Aorta (tissue), 5 donors: ENCODE results near the gene PADI1. TPM values are rescaled to one million over a fixed set of nuclear protein-coding genes. Genes with fewer than 3 reads are reported as not detected.

Experiments
- ATAC-seq: fragments of 200-7000 bp; cut with Tn5 transposase; one replicate; pipeline ENCODE4 v1.9.1; 2022; ENCODE audit warnings: moderate library complexity; ENCODE audit not compliant: low FRiP score
- DNase-seq, 2 donors: peaks; one replicate each; pipeline ENCODE4 v3.0.0-alpha.2; 2020
- H3K27ac ChIP-seq, 2 donors: one replicate each; pipeline ENCODE4 v1.5.1; 2013; ENCODE audit warnings: low read length in 2 of 2, mild to moderate bottlenecking in 2 of 2, moderate library complexity in 2 of 2, control low read depth in 1 of 2, inconsistent platforms in 1 of 2, low read depth in 1 of 2
- H3K27me3 ChIP-seq, 2 donors: one replicate each; pipeline ENCODE4 v1.6.1; 2013; ENCODE audit warnings: control low read depth in 1 of 2, low read length in 1 of 2, mild to moderate bottlenecking in 1 of 2, moderate library complexity in 1 of 2; ENCODE audit not compliant: insufficient read depth in 2 of 2, control insufficient read depth in 1 of 2
- H3K36me3 ChIP-seq, 2 donors: one replicate each; pipeline ENCODE4 v1.6.1; 2013; ENCODE audit warnings: control low read depth in 1 of 2, low read length in 1 of 2, mild to moderate bottlenecking in 1 of 2; ENCODE audit not compliant: insufficient read depth in 2 of 2, control insufficient read depth in 1 of 2
- H3K4me1 ChIP-seq, 2 donors: one replicate each; pipeline ENCODE4 v1.6.1; 2013; ENCODE audit warnings: low read length in 2 of 2, control low read depth in 1 of 2, mild to moderate bottlenecking in 1 of 2, moderate library complexity in 1 of 2; ENCODE audit not compliant: insufficient read depth in 2 of 2, control insufficient read depth in 1 of 2
- H3K4me3 ChIP-seq, 2 donors: one replicate each; pipeline ENCODE4 v1.5.1; 2013; ENCODE audit warnings: low read length in 2 of 2, control low read depth in 1 of 2, mild to moderate bottlenecking in 1 of 2
- H3K9me3 ChIP-seq: one replicate; pipeline ENCODE4 v1.6.1; 2013; ENCODE audit warnings: mild to moderate bottlenecking, low read length; ENCODE audit not compliant: control insufficient read depth
- WGBS, 2 donors: extraction: QIAGEN DNeasy Blood & Tissue Kit; methylation state at CpG; one replicate each; pipeline ENCODE4 v1.1.7; 2013; 5-methylcytosine and 5-hydroxymethylcytosine counted together
- intact Hi-C, 2 donors: fragments of 100-400 bp; cut with DNase I; formaldehyde crosslinking; loops; one replicate each; pipeline versions ENCODE4 v1.14.2 to v1.15.0; 2022
- polyA plus RNA-seq, 2 donors: library from polyadenylated mRNA; stranded (reverse); fragments of 200-250 nt; gene quantifications; one replicate each; pipeline ENCODE4 v1.2.3, GENCODE V29; 2013
- total RNA-seq, 2 donors: library from RNA; stranded (reverse); fragmentation: NEBNext Ultra II Directional; extraction: Animal tissue kit (Norgen Biotek cat#: 25700); gene quantifications; one replicate each; pipeline ENCODE4 v1.2.1, GENCODE V29; 2021
- donor health status: healthy with polysubstance abuse.
- donor health status: Bipolar disorder and iron deficiency.
- donor health status: DM: no; HTN: no; CAD: no.
- donor health status: DM: no; HTN: no; CAD: no.
- donor health status: DM: yes; HTN: yes; CAD: no.

Gene PADI1
- total and polyA plus RNA-seq, 4 donors, result 0.05 to 0.13 TPM; not detected in 2

DNA sequence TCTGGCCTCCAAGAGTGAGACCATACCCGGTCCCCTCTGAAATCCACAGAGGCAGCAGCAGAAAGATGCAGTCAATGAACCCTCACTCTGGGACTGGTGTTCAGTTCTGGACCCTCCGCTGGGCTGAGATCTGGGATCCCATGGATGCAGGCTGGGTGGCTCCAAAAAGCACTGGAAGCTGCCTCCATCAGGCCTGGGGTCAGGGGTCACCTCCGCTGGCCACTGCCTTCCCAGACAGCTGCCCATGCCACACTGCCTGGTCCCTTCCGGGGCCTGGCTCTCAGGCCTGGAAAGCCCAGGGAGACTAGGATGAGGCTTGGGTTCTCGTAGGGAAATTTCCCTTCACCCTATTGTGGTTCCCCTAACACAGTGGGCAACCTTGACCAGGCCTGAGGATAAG is 81.7 kb downstream of the PADI1 start:
- H3K36me3 ChIP-seq, result no peaks in the 10 kb centered on the region
- DNase-seq, result no peak
- peaks cover 0 to 2% of the 10 kb centered on the region in 2 donors for H3K27me3 ChIP-seq
- H3K27ac ChIP-seq, result no peak overlapping the region
- H3K4me3 ChIP-seq, result no peak overlapping the region
- H3K9me3 ChIP-seq, result peaks cover 2% of the 10 kb centered on the region
- intact Hi-C loops, result no loop called here
- WGBS, 2 donors, result 82 to 88% methylated on average over 5 of the region's 5 CpGs
- no peaks in the 10 kb centered on the region for H3K4me1 ChIP-seq
- ATAC-seq, result no peak

DNA sequence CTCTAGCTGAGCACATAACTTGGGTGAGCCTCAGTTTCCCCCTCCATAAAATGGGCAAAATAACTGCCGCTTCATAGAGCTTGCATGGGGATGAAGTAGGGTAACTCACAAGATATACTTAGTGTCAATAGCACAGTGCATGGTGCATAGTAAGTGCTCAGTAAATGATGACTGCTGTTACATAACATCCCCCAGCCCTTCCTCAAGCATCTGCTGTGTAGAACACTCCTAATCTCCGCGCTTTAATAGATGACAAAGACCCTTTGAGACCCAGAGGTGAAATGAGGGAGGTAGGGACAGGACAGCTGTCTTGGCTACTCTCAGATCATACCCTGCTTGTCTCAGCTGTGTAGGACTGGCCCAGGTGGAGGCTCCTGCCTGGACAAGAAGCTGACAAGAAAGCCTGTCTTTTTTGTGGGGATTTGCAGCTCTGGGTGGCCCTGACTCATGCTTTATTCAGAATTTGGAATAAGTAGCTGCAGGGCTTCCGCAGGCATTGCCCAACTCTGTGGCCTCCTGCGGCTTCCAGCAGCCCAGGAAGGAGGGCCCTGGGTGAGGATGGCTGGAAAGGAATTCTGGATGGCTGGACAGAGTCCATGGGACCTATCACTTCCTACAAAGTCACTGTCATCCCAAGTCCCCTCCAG is 82.3 kb downstream of the PADI1 start:
- DNase-seq, result no peak
- Histone ChIP-seq H3K9me3 (peaks cover 2% of the 10 kb centered on the region), H3K27ac (no peak overlapping the region), H3K4me1 (no peaks in the 10 kb centered on the region), H3K36me3 (no peaks in the 10 kb centered on the region), H3K27me3 (peaks cover 0 to 2% of the 10 kb centered on the region in 2 donors), H3K4me3 (no peak overlapping the region)
- WGBS, 2 donors, result 88 to 92% methylated on average over 5 of the region's 5 CpGs
- intact Hi-C loops, result no loop called here
- no peak for ATAC-seq

DNA sequence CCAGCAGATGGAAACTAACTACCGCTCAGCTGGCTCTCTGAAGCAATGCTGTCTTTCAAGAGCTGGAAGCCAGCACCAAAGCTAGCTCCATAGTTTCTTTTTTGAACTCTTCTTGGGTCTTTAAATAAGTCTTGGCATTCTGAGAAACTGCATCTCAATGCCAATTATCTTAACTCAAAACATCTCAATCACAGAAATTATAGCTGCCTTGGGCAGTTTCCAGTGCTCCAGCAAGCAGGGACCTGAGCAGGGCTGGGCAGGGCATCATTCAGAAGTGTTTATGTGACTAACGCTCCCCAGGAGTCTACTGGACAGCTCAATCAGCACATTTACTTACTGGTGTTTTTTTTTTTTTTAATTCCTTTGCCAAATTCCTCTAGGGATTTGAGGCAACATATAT is 84.8 kb downstream of the PADI1 start:
- no peaks in the 10 kb centered on the region for H3K36me3 ChIP-seq
- peaks cover 3% of the 10 kb centered on the region for H3K9me3 ChIP-seq
- WGBS, 2 donors, result 7 to 8% methylated on average over 2 of the region's 2 CpGs
- peaks cover 0 to 2% of the 10 kb centered on the region in 2 donors for H3K27me3 ChIP-seq
- intact Hi-C loops, result no loop called here
- DNase-seq (no peak), ATAC-seq (no peak)
- no peak overlapping the region for H3K27ac ChIP-seq
- H3K4me3 ChIP-seq, result no peak overlapping the region
- H3K4me1 ChIP-seq, result no peaks in the 10 kb centered on the region

DNA sequence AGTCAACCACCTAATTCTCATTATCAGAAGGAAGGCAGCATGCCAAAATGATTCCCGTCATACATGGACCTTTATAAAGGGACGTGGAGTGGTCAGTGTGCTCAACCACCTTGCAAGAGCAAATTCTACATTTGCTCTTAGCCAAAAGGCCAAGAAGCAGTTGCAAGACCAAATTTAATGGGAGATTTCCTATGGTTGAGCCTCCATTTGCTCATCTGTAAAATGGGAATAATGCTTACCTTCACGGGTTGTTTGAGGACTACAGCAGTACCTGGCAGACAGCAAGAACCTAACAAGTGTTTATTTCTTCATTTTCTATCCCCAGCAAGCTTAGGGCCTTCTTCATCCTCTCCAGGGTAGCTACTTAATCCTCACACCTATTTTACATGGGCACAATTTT is 85.6 kb downstream of the PADI1 start:
- Histone ChIP-seq H3K36me3 (no peaks in the 10 kb centered on the region), H3K4me1 (no peaks in the 10 kb centered on the region), H3K27me3 (peaks cover 0 to 2% of the 10 kb centered on the region in 2 donors), H3K9me3 (peaks cover 3% of the 10 kb centered on the region), H3K27ac (no peak overlapping the region), H3K4me3 (no peak overlapping the region)
- no peak for ATAC-seq
- intact Hi-C loops, result no loop called here
- WGBS, 2 donors, result 88 to 92% methylated on average over 3 of the region's 3 CpGs
- no peak for DNase-seq

- Histone ChIP-seq H3K27ac (no peak overlapping the region), H3K36me3 (no peaks in the 10 kb centered on the region), H3K4me3 (no peak overlapping the region), H3K9me3 (peaks cover 6% of the 10 kb centered on the region), H3K27me3 (peaks cover 0 to 2% of the 10 kb centered on the region in 2 donors), H3K4me1 (no peaks in the 10 kb centered on the region)
- intact Hi-C loops, result no loop called here
- DNase-seq (no peak), ATAC-seq (no peak)
- 65 to 73% methylated on average over 7 of the region's 7 CpGs for WGBS, 2 donors
These were observed 87.6 kb downstream of the PADI1 start for GRCh38 chr1:17292299-17293160.

DNA sequence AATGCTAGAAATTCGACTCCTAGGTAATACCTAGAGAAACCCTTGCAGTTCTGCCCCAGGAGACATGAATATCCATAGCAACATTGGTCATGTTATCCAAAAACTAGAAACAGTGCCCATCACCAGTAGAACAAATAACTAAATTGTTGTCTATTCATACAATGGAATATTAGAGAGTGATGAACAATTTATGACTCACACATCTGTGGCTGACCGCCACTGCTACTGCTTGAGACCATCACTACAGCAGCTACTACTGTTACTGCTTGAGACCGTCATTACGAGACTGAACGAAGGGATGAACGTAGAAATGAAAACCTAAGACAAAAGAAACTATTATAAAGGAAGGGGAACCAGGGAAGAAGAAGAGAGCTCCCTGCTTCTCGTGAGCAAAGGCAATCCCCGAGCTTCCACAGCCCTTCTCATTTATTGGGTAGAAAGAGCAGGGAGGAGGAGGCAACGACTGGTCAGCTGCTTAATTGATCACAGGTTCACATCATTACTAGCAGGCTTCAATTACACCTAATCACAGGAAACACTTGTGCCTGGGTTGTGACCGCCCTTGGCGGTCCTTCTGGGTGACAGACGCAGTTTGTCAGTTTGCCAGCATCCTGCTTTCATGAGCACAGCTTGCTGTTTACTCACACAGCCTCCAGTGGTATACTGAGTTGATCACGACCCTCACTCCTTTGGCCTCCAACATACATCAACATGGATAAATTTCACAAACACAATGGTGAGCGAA is 88.9 kb downstream of the PADI1 start:
- peaks cover 0 to 2% of the 10 kb centered on the region in 2 donors for H3K27me3 ChIP-seq

DNA sequence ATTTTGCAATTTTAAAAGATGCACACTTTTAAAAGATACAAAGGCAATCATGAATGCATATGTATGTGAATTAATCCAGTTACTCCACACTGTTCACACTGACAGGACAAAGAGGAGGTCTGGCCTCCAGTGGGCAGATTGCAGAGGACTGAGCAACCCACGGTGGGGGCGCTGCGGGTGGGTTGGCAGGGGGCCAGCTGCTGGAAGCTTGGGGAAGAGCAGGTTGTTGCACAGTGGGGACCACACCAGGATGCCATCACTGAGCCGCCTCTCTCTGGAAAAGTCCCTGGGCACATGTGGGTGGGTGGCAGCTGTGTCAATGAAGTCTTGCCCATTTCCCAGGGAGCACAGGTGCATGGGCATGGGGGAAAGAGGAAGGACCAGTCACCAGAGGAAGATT is 90.4 kb downstream of the PADI1 start:
- intact Hi-C loops, result no loop called here
- Histone ChIP-seq H3K36me3 (no peaks in the 10 kb centered on the region), H3K4me3 (no peak overlapping the region), H3K4me1 (no peaks in the 10 kb centered on the region), H3K9me3 (peaks cover 6% of the 10 kb centered on the region), H3K27me3 (peaks cover 0 to 2% of the 10 kb centered on the region in 2 donors), H3K27ac (no peak overlapping the region)
- ATAC-seq (no peak), DNase-seq (no peak)
- 76 to 83% methylated on average over 4 of the region's 4 CpGs for WGBS, 2 donors

More for the DNA sequence above, 88.9 kb downstream of the PADI1 start:
- Histone ChIP-seq H3K27ac (no peak overlapping the region), H3K36me3 (no peaks in the 10 kb centered on the region), H3K4me1 (no peaks in the 10 kb centered on the region), H3K9me3 (peaks cover 6% of the 10 kb centered on the region), H3K4me3 (no peak overlapping the region)
- no peak for ATAC-seq
- DNase-seq, result no peak
- intact Hi-C loops, result no loop called here
- WGBS, 2 donors, result 55 to 58% methylated on average over 14 of the region's 14 CpGs
